Measurements from ENCODE around the gene PSTPIP1.
"Not testable (repeated sequence)": the region's sequence is repeated elsewhere in the genome, so short reads cannot be mapped to it uniquely, and the experiment has no call there.

The PSTPIP1 gene

GRCh38 chr15:76963596-76963995 is 31.3 kb upstream of the PSTPIP1 start:
- Histone ChIP-seq H3K4me2 (ENCODE audit: low read length) (peak overlapping the region; percentile 38), H3K36me3 (ENCODE audit: control insufficient read depth, insufficient read depth, low read length) (no peaks in the 10 kb centered on the region), H3K27ac (peak overlapping the region; percentile 51), H3K27me3 (ENCODE audit: control insufficient read depth, insufficient read depth, low read length) (no peaks in the 10 kb centered on the region), H3K4me1 (peaks cover 14% of the 10 kb centered on the region), H3K4me3 (ENCODE audit: low read depth, low read length) (no peak overlapping the region), H3K9me3 (ENCODE audit: control insufficient read depth, low read length) (no peaks in the 10 kb centered on the region), H2AFZ (peak overlapping the region; percentile 51), H3K9ac (no peak overlapping the region), H3K79me2 (no peaks in the 10 kb centered on the region)
- TF ChIP-seq CTCF (IDR thresholded peaks at IDR 0.05) = peak; percentile 21

- Histone ChIP-seq H3K4me1 (peaks cover 14% of the 10 kb centered on the region), H3K4me2 (ENCODE audit: low read length) (peak overlapping the region; percentile 38), H3K27ac (peak overlapping the region; percentile 51)
Measured at GRCh38 chr15:76964157-76964556, 30.8 kb upstream of the PSTPIP1 start.

GRCh38 chr15:76966051-76966450 is 28.9 kb upstream of the PSTPIP1 start:
- H2AFZ ChIP-seq; H3K4me3 ChIP-seq (ENCODE audit: low read depth, low read length); H3K9ac ChIP-seq; H3K4me2 ChIP-seq (ENCODE audit: low read length); H3K36me3 ChIP-seq (ENCODE audit: control insufficient read depth, insufficient read depth, low read length); H3K27me3 ChIP-seq (ENCODE audit: control insufficient read depth, insufficient read depth, low read length); H3K27ac ChIP-seq; H3K9me3 ChIP-seq (ENCODE audit: control insufficient read depth, low read length); H3K79me2 ChIP-seq: not testable (repeated sequence)
- H3K4me1 ChIP-seq = peaks cover 12% of the 10 kb centered on the region

More at GRCh38 chr15:76964157-76964556, 30.8 kb upstream of the PSTPIP1 start:
- no peaks in the 10 kb centered on the region for H3K27me3 ChIP-seq (ENCODE audit: control insufficient read depth, insufficient read depth, low read length)
- H3K9me3 ChIP-seq (ENCODE audit: control insufficient read depth, low read length) = no peaks in the 10 kb centered on the region
- TF ChIP-seq CTCF (IDR thresholded peaks at IDR 0.05) = no peak
- H3K9ac ChIP-seq = no peak overlapping the region
- H3K36me3 ChIP-seq (ENCODE audit: control insufficient read depth, insufficient read depth, low read length) = no peaks in the 10 kb centered on the region
- no peak overlapping the region for H3K4me3 ChIP-seq (ENCODE audit: low read depth, low read length)
- no peaks in the 10 kb centered on the region for H3K79me2 ChIP-seq
- peak overlapping the region; percentile 51 for H2AFZ ChIP-seq

GRCh38 chr15:76967067-76967466 is 27.9 kb upstream of the PSTPIP1 start:
- H3K4me2 ChIP-seq (ENCODE audit: low read length) = no peak overlapping the region
- H3K9me3 ChIP-seq (ENCODE audit: control insufficient read depth, low read length) = no peaks in the 10 kb centered on the region
- no peak overlapping the region for H2AFZ ChIP-seq
- no peaks in the 10 kb centered on the region for H3K27me3 ChIP-seq (ENCODE audit: control insufficient read depth, insufficient read depth, low read length)
- no peaks in the 10 kb centered on the region for H3K79me2 ChIP-seq
- TF ChIP-seq CTCF (IDR thresholded peaks at IDR 0.05) = no peak
- H3K27ac ChIP-seq = no peak overlapping the region
- no peaks in the 10 kb centered on the region for H3K36me3 ChIP-seq (ENCODE audit: control insufficient read depth, insufficient read depth, low read length)
- H3K9ac ChIP-seq = no peak overlapping the region
- H3K4me1 ChIP-seq = peaks cover 9% of the 10 kb centered on the region
- no peak overlapping the region for H3K4me3 ChIP-seq (ENCODE audit: low read depth, low read length)

GRCh38 chr15:76968306-76968705 is 26.6 kb upstream of the PSTPIP1 start:
- no peak overlapping the region for H3K27ac ChIP-seq
- H3K9me3 ChIP-seq (ENCODE audit: control insufficient read depth, low read length) = no peaks in the 10 kb centered on the region
- H3K79me2 ChIP-seq = no peaks in the 10 kb centered on the region
- no peak for TF ChIP-seq CTCF (IDR thresholded peaks at IDR 0.05)
- H3K4me2 ChIP-seq (ENCODE audit: low read length) = no peak overlapping the region
- H2AFZ ChIP-seq = no peak overlapping the region
- no peak overlapping the region for H3K4me3 ChIP-seq (ENCODE audit: low read depth, low read length)
- no peaks in the 10 kb centered on the region for H3K27me3 ChIP-seq (ENCODE audit: control insufficient read depth, insufficient read depth, low read length)
- H3K36me3 ChIP-seq (ENCODE audit: control insufficient read depth, insufficient read depth, low read length) = no peaks in the 10 kb centered on the region
- H3K4me1 ChIP-seq = peaks cover 5% of the 10 kb centered on the region
- no peak overlapping the region for H3K9ac ChIP-seq

All from parathyroid adenoma (tissue), 2 donors.